Stimulated activated CD4-positive, alpha-beta T cell treated with anti-CD3 and anti-CD28 coated beads, Interleukin-4, amount 100 ng/mL, for 24 hours (primary cell): ENCODE results near the gene LSM11.

Experiments used
- DNase-seq: peaks from one replicate; pipeline ENCODE4 v3.0.0-alpha.2; 2020

The LSM11 gene

GRCh38 chr5:157735991-157736390 lies 7.5 kb upstream of the LSM11 start:
- DNase-seq: no peak

GRCh38 chr5:157739388-157740228 lies 3.9 kb upstream of the LSM11 start:
- no peak for DNase-seq

- peak; percentile 17 for DNase-seq
These were observed 3.3 kb upstream of the LSM11 start for GRCh38 chr5:157740229-157740610.

GRCh38 chr5:157741131-157741530 lies 2.4 kb upstream of the LSM11 start:
- DNase-seq: no peak

GRCh38 chr5:157744051-157745011 lies 819 bp downstream of the LSM11 start:
- peak; percentile 17 for DNase-seq

- no peak for DNase-seq
These were observed 1.5 kb downstream of the LSM11 start for GRCh38 chr5:157745041-157745456.

- no peak for DNase-seq
These were observed 3.7 kb downstream of the LSM11 start for GRCh38 chr5:157747173-157747740.

- DNase-seq: no peak
These were observed 4.5 kb downstream of the LSM11 start for GRCh38 chr5:157747766-157748700.

GRCh38 chr5:157748760-157749461 lies 5.4 kb downstream of the LSM11 start:
- DNase-seq: no peak

- no peak for DNase-seq
These were observed 5.9 kb downstream of the LSM11 start for GRCh38 chr5:157749462-157749799.

GRCh38 chr5:157750320-157750719 lies 6.8 kb downstream of the LSM11 start:
- DNase-seq: no peak

- no peak for DNase-seq
These were observed 12.6 kb downstream of the LSM11 start for GRCh38 chr5:157756122-157756521.

GRCh38 chr5:157758706-157759105 lies 15.2 kb downstream of the LSM11 start:
- no peak for DNase-seq

- peak; percentile 32 for DNase-seq
These were observed 18.4 kb downstream of the LSM11 start for GRCh38 chr5:157761690-157762621.

- DNase-seq: no peak
These were observed 21.0 kb downstream of the LSM11 start for GRCh38 chr5:157764531-157764930.

- DNase-seq: no peak
These were observed 22.9 kb downstream of the LSM11 start for GRCh38 chr5:157766442-157766841.

- DNase-seq: no peak
These were observed 23.4 kb downstream of the LSM11 start for GRCh38 chr5:157766902-157767301.

- DNase-seq: no peak
These were observed 24.2 kb downstream of the LSM11 start for GRCh38 chr5:157767689-157768088.

GRCh38 chr5:157770665-157771064 lies 27.2 kb downstream of the LSM11 start:
- DNase-seq: no peak

GRCh38 chr5:157772127-157772526 lies 28.6 kb downstream of the LSM11 start:
- DNase-seq: peak; percentile 18
